ENCODE measurements around the gene MLYCD. TPM values are rescaled to one million over a fixed set of nuclear protein-coding genes. Genes with fewer than 3 reads are reported as not detected.

MLYCD gene
- total and polyA plus RNA-seq, 7 donors = 8.3 to 21.6 (median 14.7) TPM

GRCh38 chr16:83934684-83934977, 35.7 kb downstream of the MLYCD start:
- H3K9me3 ChIP-seq = no peaks in the 10 kb centered on the region
- H3K4me1 ChIP-seq = no peaks in the 10 kb centered on the region
- intact Hi-C loops (cut with DNase I) = no loop called here
- TF ChIP-seq CTCF (IDR thresholded peaks at IDR 0.05) = no peak
- no peak overlapping the region for H3K4me3 ChIP-seq
- DNase-seq (no peak), ATAC-seq (peak in 1 of 4 donors; percentile 20)
- peaks cover 0 to 4% (median 4%) of the 10 kb centered on the region in 3 donors for H3K27me3 ChIP-seq (ENCODE audit: insufficient read depth in 3 of 3, low read length in 2 of 3)
- 24 to 28% (median 26%) methylated on average over 12 of the region's 12 CpGs for WGBS, 3 donors
- H3K27ac ChIP-seq = no peak overlapping the region
- H3K36me3 ChIP-seq (ENCODE audit: insufficient read depth in 1 of 2, low read depth in 1 of 2) = no peaks in the 10 kb centered on the region

- no peaks in the 10 kb centered on the region for H3K4me1 ChIP-seq
- H3K36me3 ChIP-seq (ENCODE audit: insufficient read depth in 1 of 2, low read depth in 1 of 2) = no peaks in the 10 kb centered on the region
- no peaks in the 10 kb centered on the region for H3K9me3 ChIP-seq
- no peak overlapping the region for H3K27ac ChIP-seq
- WGBS, 3 donors = 84 to 89% (median 88%) methylated on average over 27 to 30 of the region's 30 CpGs
- intact Hi-C loops (cut with DNase I) = no loop called here
- no peak for ATAC-seq
- peaks cover 0 to 7% (median 6%) of the 10 kb centered on the region in 3 donors for H3K27me3 ChIP-seq (ENCODE audit: insufficient read depth in 3 of 3, low read length in 2 of 3)
- TF ChIP-seq CTCF (IDR thresholded peaks at IDR 0.05) = no peak
- no peak for DNase-seq
- H3K4me3 ChIP-seq = no peak overlapping the region
These were observed 36.3 kb downstream of the MLYCD start for GRCh38 chr16:83935005-83935857.

DNA sequence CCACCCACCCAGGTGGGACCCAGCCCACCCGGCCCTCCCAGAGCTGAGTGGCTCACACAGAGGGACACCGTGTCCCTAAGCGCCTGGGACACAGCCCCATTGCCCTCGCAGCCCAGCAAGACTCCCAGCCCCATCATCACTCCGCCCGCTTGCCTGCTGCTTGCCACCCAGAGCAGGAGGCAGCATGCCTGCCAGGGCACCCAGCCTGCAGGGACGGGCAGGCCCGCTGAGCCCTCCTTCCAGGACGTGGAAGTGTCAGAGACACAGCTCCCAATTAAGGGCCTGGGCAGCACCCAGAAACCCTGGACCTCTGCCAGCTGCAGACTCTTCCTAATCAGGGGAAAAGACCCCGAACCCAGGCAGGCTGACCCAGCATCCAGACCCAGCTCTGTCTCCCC, 36.9 kb downstream of the MLYCD start:
- DNase-seq (no peak), ATAC-seq (no peak)
- intact Hi-C loops (cut with DNase I) = no loop called here
- no peaks in the 10 kb centered on the region for H3K36me3 ChIP-seq (ENCODE audit: insufficient read depth in 1 of 2, low read depth in 1 of 2)
- no peaks in the 10 kb centered on the region for H3K4me1 ChIP-seq
- 75 to 88% (median 78%) methylated on average over 8 to 10 of the region's 10 CpGs for WGBS, 3 donors
- H3K27me3 ChIP-seq (ENCODE audit: insufficient read depth in 3 of 3, low read length in 2 of 3) = peaks cover 0 to 9% (median 7%) of the 10 kb centered on the region in 3 donors
- no peak overlapping the region for H3K27ac ChIP-seq
- TF ChIP-seq CTCF (IDR thresholded peaks at IDR 0.05) = no peak
- H3K9me3 ChIP-seq = no peaks in the 10 kb centered on the region
- H3K4me3 ChIP-seq = no peak overlapping the region

DNA sequence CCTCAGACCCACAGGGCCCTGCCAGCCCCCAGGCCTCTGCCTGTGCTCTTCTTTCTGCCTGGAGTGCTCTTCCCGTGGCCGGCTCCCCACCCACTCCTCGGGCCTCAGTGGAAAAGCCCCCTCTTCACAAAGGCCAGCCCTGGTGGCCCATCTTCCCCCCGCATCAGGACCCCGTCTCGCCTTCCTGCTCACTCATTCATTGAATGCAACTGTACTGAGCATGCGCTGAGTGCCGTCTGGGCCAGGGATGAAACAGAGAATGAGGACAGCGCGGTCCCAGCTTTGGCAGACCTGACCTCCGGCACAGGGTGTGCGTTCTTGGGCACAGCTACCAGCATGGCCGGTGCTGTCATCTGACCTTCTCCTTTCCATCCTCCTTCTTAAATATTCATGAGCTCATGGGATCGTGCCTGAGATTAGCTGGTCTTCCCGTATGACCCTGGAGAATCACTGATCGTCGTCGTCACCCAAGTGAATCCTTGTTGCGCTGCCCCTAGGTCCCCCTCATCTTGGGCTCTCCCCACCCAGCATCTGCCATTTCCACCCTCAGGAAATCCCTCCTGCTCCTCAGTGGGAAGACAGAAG, 37.8 kb downstream of the MLYCD start:
- Histone ChIP-seq H3K4me3 (no peak overlapping the region), H3K27me3 (ENCODE audit: insufficient read depth in 3 of 3, low read length in 2 of 3) (peaks cover 0 to 9% (median 7%) of the 10 kb centered on the region in 3 donors), H3K27ac (no peak overlapping the region), H3K9me3 (no peaks in the 10 kb centered on the region), H3K4me1 (no peaks in the 10 kb centered on the region), H3K36me3 (ENCODE audit: insufficient read depth in 1 of 2, low read depth in 1 of 2) (no peaks in the 10 kb centered on the region)
- intact Hi-C loops (cut with DNase I) = no loop called here
- no peak for TF ChIP-seq CTCF (IDR thresholded peaks at IDR 0.05)
- no peak for DNase-seq
- 84 to 86% (median 85%) methylated on average over 19 of the region's 19 CpGs for WGBS, 3 donors
- ATAC-seq = no peak
